Inflammatory macrophage treated with lipopolysaccharide for 1 hour (primary cell): ENCODE results near the gene DTX1.
A peak's percentile ranks its signal among the peaks of the same experiment; 100 is the strongest.

Source experiments
- DNase-seq, 2 donors: peaks; one replicate each; pipeline ENCODE4 v3.0.0-alpha.2; 2020 to 2022

The DTX1 gene

DNA sequence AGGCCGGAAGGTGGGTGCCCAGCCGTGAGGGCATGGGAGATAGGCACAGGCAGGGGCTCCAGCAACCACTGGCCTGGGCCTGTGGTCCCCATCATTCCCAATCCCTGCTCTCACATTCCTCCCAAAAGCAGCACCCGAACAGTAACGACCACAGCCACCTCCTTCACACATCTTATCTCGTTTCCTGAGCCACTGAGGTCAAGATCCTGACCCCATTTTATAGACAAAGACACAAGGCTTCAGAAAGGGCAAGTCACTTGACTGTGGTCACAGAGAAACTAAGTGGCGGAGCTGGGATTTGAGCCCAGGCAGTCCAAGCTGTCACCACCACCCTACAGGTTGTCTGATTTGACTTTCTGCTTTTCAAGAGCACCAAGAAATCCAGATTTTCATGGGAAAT is 38.9 kb downstream of the DTX1 start:
- no peak for DNase-seq

DNA sequence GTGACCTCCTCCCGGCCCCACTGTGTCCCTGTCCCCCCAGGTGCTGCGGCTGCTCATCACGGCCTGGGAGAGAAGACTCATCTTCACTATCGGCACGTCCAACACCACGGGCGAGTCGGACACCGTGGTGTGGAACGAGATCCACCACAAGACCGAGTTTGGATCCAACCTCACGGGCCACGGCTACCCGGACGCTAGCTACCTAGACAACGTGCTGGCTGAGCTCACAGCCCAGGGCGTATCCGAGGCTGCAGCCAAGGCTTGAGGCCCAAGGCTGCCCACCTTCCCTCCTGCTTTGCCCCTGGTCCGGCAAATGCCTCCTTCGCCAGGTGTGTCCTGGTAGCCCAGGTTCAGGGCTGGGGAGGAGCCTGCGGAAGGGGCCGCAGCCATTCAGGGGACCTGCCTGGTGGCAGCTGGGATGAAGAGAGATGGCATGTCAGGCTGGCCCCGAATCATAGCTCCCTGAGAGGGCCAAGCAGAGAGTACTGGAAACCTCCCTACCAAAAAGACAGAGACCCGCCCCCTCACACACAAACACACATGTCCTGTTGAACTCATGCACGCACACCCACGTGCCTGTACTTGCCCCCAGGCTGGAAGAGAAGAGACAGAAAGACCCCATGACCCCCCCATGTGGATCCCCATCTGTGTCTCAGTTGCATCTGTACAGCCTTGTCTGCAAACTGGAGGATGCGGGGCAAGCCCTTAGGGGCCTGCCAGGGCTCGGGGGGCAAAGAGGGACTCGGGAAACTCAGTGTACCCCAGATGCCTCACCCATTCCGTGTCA is 40.3 kb downstream of the DTX1 start:
- no peak for DNase-seq

DNA sequence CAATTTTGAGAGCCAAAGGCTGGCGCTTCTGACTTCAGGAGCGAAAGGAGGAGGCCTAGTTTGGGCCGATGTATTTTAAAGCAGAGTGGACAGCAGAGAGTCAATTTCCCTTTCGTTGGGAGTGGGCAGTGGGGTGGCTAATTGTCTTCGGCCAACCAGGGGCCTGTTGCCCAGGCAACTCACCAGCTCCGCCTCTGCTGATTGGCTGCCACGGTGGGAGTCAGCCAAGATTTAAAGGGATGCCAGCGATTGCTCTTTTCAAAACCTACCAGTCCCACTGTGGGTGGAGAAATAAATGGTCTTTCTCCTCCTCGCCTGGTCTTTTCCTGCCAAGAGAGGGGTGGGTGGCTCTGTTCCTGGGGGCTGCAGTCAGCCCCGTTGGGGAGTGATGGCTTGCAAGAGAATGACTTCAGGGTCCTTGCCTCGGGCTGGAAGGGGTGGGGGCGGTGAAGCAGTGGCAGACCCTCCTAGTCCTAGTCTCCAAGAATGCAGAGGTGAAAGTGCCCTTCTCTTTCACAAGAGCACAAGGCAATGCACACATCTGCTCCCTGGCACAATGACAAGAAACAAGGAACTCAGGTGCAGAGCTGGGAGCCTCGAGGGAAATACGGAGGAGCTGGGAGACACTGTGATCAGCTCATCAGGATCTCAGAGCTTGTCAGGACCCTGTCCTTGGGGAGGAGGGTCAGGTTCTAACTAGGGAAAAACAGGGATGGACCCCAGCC is 41.3 kb downstream of the DTX1 start:
- DNase-seq = no peak

DNA sequence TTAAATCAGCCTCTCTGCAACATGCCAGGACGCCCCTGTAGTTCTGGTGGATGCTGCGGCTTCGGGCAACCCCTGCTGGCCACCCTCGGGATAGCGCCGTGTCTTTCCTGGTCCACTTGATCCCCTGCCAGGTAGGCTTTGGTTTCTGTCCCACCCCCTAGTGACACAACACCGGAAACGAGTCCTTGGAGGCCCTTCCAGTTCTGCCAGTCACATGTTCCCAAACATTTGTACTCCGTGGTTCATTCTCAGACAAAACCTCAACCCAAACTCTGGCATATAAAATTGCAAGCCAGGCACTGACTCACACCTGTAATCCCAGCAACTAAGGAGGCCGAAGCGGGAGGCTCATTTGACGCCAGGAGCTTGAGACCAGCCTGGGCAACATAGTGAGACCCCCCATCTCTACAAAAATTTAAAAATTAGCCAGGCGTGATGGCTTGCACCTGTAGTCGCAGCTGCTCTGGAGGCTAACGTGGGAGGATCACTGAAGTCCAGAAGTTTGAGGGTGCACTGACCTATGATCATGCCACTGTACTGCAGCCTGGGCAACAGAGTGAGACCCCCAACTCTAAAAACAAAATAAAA is 42.0 kb downstream of the DTX1 start:
- peak in 1 of 2 donors; percentile 61 for DNase-seq

DNA sequence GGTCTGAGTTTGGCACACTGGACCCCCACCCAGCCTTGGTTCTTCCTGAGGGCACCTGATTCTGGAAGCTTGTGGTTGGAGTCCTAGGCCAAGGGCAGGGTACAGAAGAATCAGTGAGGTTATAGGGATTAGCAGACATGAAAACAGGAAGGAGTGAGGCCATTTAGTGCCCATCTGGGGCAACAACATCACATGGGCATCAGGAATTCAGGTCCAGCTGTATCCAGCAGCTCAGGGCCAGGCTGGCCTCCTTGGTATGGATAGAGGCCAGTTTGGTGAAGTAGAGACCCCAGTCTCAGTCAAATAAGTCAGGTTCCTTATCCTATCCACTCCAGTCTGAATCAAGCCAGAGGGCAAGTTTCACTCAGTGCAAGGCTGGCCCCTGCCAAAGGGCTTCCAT is 42.8 kb downstream of the DTX1 start:
- DNase-seq = no peak

DNA sequence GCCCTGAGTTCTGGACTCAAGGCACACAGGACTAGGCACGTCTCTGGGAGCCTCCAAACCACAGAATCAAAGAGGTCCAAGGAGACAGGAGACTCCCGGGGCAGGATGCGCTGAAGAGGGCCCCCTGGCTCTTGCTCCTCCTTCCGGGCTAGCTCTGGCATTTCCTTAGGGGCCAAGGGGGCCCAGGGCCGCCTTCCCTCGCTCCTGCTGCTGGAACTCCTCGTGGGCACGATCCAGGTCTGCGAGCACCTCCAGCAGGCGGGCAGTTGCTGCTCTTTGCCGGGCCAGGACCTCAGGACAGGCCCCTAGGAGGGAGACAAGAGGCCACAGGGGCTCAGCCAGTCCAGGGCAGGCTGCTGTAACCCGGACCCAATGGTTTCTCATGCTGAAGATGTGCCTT is 43.2 kb downstream of the DTX1 start:
- no peak for DNase-seq

DNA sequence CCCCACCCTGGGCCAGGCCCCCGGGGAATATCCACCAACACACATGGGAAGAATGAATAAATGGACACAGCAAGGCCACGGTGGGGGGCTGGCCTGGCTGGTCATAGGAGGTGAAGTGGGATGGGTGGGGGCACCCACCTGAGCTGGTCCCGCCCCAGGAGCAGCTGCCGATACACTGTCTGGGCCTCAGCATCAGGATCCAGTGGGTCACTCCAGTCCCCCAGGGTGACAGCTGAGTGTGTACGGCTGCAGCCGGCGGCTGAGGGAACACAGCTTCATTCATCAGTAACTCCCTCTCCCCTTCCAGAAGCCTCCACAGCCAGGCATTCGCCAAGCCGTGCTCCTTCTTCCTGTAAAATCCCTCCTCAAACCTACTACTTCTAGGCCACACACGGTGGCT is 45.2 kb downstream of the DTX1 start:
- DNase-seq = no peak

DNA sequence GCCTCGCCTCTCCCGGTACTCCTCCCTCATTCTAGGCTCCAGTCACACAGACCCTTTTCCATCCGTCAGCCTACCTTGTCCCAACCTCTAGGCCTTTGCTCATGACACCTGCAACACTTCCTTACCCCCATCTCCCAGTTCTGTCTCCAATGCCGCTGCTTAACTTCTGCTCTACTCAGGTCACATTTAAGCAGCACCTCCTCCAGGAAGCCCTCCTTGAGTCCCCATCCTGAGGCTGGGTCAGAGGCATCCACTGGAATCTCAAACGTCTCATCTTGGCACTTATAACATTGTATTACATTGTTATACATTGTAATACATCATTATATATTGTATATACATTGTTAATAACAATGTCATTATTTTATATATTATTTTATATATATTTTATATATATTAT is 46.3 kb downstream of the DTX1 start:
- DNase-seq = no peak

DNA sequence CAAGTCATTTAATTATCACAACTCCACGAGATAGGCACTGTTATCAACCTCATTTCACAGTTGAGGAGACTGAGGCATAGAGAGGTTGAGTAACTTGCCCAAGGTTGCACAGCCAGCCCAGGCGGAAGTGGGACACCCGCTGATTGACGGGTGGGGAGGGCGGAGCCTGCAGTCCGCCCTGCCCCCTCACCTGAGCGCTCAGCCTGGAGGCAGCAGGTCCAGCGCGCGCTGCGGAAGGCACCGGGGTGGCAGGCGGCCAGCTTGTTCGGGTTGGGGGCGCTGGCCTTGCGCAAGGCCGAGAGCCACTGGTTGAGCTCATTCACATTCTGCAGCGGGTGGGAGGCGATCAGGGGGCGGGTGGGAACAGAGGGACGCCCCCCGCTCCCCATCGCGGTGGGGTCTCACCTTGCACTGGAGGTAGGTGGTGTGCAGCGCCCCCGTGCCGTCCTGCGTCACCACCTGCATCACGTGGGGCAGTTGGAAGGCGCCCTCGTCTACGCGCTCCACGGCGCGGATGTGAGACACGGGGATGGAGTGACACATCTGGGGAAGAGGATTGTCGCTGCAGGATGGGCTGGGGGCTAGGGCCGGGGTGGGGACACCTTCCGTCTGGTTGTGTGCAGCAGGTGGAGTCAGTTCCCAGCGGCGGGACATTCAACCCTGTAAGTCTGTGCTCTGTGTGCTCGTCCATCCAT is 47.4 kb downstream of the DTX1 start:
- no peak for DNase-seq

DNA sequence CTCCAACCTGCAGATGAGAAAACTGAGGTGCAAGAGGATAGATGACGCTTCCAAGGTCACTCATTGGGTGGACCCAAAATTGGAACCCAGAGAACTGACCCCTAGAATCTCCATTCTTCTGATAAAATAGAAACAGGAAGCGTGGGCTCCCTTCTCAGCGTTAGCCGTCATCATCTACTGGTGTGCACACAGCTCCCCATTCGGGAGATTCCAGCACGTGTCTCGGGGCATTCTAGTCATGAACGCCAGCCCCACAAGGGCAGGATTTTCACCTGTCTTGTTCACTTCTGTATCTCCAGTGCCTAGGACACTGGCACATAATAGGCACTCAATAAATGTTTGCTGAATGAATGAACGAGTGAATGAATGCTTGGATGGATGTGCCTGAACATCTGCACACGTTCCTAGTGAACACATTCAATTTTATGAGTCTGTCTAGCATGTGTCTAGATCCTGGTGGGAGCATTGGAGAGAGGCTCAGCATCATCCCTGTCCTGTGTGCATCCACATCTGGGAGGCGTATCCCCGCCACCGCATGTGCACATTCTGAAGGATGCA is 48.5 kb downstream of the DTX1 start:
- peak in 1 of 2 donors; percentile 15 for DNase-seq

DNA sequence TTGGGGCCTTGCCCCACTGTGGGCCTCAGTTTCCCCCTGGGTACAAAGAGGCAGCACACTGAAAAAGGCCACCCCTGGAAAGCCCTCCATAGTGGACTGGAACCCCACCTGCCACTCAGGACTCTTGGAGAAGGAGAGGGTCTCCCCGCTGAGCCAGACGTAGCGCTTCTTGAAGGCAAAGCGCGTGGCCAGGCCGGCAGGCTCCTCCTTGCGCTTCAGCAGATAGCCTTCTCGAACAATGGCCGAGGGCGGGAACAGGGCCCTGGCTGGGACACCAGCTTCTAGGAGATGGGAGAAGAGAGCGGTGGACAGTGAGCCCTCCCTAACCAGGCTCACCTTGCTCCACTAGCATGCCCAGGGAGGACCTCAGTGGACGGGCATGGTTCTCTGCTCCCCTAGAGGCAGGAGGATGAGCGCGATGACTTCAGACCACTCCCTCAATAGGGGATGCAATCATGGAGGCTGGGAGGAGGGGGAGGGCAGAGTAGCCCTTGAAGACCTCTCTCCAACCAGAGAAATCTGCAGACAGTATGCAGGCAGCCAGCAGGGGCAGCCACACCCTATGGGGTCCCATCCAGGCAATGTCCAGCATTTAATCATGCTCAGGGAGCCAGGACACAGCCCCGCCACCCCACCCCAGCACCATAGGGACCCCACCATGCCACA is 49.2 kb downstream of the DTX1 start:
- no peak for DNase-seq

DNA sequence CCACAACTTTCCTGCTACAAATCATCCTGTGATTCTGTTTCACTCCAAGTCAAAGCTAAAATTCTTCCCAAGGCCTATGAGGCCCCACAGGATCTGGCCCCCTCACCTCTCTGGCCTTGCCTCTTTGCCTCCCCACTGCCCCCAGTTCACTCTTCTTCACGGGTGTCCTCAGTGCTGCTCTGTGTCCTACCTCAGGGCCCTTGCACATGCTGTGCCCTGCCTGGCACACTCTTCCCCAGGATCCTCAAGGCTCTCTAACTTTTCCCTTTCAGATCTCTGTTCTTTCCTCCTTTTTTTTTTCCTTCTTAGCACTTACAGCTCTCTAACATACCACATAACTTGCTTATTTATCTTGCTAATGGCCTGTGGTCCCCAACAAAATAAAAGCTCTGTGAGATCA is 49.8 kb downstream of the DTX1 start:
- no peak for DNase-seq

DNA sequence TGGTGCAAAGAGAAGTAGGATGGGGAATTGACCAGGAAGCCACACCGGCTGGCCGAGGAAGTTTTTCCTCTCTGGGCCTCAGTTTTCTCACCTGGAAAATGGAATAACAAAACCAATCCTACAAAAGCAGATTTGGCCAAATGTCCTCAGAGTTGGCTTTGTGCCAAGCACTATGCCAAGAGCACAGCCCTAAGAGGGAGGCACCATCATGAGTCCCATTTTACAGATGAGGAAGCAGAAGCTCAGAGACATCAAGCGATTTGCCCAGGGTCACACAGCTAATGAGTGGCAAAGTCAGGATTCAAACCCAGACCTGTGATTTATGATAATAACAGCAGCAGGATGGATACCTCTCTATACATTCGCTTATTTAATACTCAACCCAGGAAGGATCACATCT is 51.8 kb downstream of the DTX1 start:
- no peak for DNase-seq

DNA sequence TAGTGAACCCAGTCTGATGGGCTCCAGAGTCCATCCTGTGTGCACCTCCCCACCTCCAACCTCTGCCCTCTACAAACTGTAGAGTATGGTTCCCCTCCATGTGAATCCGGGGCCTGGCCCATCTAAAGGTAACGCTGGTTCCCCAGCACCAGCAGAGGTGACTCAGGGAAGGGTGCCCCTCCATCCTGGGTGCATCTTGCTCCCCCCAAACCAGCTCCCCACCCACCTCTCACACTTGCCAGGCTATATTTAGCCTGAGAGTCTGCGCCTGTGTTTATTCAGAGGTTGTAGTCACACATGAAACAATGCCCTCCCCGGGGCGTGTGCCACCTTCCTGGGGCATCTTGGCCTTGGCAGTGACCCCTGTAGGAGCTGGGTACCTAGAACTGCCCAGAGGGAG is 52.8 kb downstream of the DTX1 start:
- no peak for DNase-seq

DNA sequence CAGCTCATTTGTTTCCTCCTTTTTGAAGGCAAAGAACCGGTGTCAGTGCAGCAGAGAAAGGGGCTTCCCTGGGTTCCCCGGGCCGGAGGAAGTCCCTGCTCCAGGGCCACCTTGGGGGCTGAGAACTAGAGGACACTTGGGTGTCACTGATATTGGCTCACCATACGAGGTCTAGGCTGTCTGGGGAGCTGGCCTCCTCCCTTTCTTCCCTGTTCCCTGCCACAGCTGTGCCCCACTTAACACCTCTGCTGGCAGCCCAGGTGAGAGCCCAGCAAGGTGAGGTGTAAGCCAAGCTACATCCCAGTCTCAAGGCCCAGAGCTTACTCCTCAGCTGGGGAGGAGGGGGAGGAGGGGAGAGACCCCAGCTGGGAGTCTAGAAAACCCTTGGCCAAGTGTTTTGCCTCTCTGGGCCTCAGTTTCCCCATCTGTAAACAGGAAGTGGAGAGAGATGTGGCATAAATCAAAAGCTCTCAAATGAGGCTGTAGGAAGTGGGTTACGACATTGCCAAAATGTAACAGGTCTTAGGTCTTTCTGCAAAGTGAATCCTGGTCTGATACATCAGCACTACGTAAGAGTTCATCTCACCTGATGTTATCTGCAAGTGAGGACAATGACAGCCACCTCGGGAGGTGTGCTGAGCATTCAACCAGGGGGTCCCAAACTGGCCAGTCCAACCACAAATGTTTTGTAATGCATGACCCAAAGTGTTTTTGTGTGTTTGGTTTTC is 53.5 kb downstream of the DTX1 start:
- no peak for DNase-seq

DNA sequence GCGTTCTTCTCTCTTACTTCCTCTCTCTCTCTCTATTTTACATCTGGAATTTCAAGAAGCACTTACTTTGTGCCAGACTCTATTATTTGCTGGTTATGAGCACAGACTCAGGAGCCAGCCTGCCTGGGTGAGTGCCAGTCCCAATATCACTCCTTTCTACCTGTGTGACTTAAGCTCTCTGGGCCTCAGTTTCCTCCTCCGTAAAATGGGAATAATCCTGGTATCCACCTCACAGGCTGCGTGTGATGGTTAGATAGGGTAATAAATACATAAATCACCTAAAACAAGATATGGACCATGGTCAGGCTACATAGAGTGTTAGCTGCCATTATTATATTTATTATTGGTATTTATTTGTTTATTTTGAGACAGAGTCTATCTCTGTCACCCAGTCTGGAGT is 54.7 kb downstream of the DTX1 start:
- DNase-seq = no peak

DNA sequence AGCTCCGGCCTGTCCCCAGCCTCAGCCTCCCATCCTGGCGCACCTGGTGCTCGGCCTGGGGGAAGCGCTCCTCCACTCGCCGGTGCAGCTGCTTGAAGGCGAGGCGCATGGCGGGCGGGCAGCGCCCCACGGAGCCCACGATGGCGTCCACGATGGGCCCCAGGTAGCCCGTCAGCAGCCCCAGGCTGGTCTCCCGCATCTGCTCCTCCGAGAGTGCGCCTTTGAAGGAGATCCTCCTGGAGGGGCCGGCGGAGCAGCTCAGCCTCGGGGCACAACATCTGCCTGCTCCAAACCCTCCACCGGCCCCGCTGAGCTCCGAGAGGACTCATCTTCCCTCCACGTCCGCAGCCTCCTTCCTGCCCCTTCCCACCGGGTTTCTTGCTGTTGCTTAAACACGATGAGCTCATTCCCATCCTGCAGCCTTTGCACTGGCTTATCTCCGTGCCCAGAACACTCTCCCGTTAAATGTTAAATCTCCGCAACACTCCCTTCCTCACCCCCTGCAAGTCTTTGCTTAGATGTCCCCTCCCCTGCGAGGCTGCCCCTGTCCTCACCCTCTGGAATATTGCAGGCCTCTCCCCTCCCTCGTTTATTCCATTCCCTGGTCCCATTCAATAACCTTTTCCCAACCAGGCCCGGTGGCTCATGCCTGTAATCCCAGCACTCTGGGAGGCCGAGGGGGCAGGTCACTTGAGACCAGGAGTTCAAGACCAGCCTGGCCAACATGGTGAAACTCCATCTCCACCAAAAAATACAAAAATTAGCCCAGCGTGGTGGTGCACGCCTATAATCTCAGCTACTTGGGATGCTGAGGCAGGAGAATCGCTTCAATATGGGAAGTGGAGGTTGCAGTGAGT is 55.7 kb downstream of the DTX1 start:
- no peak for DNase-seq

DNA sequence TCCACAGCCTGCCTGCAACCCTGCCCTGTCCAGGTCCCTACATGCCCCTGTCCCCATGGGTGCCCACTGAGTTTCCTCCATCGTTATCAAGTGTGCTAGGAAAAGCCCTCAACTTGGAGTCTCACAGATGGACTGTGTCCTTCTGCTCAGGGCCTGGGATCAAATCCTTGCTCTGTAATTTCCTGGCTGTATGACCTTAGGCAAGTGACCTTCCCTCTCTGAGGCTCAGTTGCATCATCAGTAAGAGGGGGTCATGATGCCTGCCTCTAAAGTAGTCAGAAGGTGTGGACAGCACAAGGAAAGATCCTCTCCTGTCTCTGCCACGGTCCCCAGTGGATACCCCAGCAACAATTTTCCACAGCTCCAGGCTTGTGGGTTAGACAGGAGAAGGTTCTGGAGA is 56.9 kb downstream of the DTX1 start:
- DNase-seq = no peak

DNA sequence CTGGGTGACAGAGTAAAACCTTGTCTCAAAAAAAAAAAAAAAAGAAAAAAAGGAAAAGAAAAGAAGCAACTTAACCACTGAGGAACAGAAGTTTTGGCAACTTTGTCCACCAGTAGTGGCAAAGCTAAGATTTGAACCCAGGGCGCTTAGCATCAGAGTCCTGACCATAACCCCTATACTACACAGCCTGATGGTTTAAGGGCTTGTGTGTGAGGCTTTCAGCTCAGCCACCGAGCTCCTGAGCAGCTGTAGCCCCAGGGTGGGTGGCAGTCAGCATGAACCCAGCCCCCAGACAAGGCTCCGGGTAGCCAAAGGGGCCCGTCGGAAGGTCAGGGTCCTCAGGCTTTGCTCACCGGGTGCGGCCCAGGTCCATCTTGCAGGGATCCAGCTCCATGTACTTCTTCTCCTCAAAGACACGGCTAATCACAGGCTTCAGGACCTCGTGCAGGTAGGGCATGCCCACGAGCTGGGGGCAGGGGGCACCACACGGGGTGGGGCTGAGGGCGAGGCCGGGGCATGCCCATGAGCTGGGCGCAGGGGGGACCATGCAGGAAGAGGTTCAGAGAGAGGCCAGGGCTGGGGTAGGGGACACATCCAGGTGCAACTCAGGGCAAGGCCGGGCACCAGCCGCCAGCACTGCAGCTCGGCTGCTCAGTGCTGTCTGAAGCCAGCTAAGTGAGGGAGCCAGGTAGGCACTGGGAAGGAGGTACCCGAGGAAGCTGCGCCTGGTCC is 58.1 kb downstream of the DTX1 start:
- no peak for DNase-seq

DNA sequence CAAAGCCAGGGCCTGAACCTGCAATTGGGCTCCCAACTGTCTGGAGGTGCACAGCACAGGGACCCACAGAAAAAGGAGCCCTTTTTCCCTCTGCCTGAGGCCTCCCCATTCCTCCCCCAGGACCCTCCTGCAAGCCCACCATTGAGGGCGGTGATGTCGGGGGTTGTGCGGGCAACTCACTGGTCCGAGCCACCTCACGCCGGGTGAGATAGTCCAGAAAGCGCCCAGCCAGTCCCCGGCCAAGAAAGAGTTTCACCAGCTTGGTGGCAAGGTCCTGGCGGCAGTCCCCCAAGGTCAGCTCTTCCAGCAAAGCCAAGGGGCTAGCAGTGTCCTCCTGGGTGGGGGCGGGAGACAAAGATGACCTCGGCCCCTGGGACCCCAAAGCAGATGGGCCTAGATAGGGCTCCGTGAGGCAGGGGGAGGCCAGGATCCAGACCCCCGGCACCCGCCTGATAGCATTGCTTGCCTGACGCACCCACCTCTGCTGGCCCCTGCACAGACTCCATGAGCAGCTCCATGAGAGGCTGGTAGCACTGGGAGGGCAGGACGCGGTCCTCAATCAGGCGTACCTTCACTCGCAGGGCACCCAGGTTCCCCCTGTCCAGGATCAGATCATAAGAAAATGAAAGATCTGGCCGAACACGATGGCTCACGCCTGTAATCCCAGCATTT is 59.1 kb downstream of the DTX1 start:
- DNase-seq = no peak
